ENCODE data around the gene PLCG1. TPM values are rescaled to one million over a fixed set of nuclear protein-coding genes. Genes with fewer than 3 reads are reported as not detected.

Gene PLCG1
- total RNA-seq, 2 donors from 2014 or later, result 185 to 255 TPM

DNA sequence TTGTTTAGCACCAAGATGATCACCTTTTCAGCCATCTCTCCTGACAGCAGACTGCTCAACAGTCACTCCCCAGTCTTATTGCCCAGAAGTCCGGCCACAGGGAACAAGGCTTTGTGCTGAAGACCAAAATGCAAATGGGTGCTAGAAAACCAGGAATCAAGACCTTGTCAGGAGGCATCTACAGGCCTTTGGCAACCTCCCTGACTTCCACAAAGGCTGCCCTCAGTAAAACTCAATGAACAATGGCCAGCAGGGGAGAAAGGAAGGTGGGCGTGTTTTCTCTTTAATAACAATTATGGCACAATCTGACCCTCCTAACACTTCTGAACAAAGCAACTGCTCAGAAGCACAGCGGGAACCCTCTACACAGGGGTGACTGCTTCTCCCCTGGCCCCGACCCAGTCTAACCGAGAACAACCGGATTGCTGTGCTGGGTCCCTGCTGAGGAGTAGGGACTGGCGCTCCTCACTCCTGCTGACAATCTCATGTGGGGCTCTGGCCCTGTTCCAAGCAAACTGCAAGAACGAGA, 41.6 kb downstream of the PLCG1 start:
- TF ChIP-seq CTCF (IDR thresholded peaks at IDR 0.05), result no peak
- Histone ChIP-seq H3K4me3 (no peak overlapping the region), H3K27me3 (replicated peaks; ENCODE audit: insufficient read depth) (no peaks in the 10 kb centered on the region), H3K4me1 (ENCODE audit: control insufficient read depth in 1 of 2, low read depth in 2 of 2) (peaks cover 44 to 59% of the 10 kb centered on the region in 2 donors), H3K27ac (peak overlapping the region; percentile 84 to 95), H3K36me3 (no peaks in the 10 kb centered on the region), H3K9me3 (no peaks in the 10 kb centered on the region)
- ATAC-seq (ENCODE audit: insufficient number of reproducible peaks, low FRiP score, low read depth) (no peak), DNase-seq (ENCODE audit: low spot score) (no peak)

GRCh38 chr20:41179961-41180360, 42.6 kb downstream of the PLCG1 start:
- H3K27me3 ChIP-seq (replicated peaks; ENCODE audit: insufficient read depth), result no peaks in the 10 kb centered on the region
- no peak for TF ChIP-seq CTCF (IDR thresholded peaks at IDR 0.05)
- ATAC-seq (ENCODE audit: insufficient number of reproducible peaks, low FRiP score, low read depth), result no peak
- DNase-seq (ENCODE audit: low spot score), result no peak
- H3K4me3 ChIP-seq, result no peak overlapping the region
- H3K27ac ChIP-seq, result peak overlapping the region; percentile 59 to 95
- H3K9me3 ChIP-seq, result no peaks in the 10 kb centered on the region
- H3K4me1 ChIP-seq (ENCODE audit: control insufficient read depth in 1 of 2, low read depth in 2 of 2), result peaks cover 36 to 52% of the 10 kb centered on the region in 2 donors
- H3K36me3 ChIP-seq, result no peaks in the 10 kb centered on the region

DNA sequence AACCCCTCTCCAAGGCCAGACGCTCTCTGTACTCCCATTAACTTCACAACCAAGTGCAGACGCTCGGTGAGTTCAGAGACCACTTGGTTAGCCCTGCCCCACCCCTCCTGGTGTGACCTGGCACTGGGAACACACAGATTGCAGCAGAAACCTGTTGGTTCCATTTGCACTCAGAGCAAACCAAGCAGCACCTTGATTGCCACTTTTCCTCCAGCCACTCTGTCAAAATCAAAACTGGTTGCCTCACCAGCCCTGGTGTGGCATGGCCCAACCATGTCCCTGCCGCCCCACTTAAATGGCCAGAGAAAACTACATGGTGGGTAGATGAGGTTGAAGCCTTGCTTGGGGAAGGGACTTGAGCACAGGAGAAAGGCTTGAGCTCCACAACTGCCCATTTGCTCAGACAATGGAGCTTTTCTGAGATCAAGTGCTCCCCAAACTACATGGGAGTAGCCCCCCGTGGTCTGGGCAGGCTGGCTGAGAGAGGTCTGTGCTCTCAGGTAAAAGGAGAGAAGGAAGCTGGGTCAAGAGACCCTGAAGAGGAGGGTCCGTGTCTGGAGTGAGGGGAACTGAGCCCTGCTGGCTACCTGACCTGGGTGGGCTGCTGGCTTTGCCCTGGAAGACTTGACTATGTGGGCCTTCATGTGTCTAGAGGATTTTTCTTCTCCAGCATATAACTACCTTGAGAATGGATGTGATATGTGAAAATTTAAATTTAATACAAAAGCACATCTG, 43.4 kb downstream of the PLCG1 start:
- H3K4me1 ChIP-seq (ENCODE audit: control insufficient read depth in 1 of 2, low read depth in 2 of 2), result peaks cover 28 to 52% of the 10 kb centered on the region in 2 donors
- H3K9me3 ChIP-seq, result no peaks in the 10 kb centered on the region
- H3K27me3 ChIP-seq (replicated peaks; ENCODE audit: insufficient read depth), result no peaks in the 10 kb centered on the region
- TF ChIP-seq CTCF (IDR thresholded peaks at IDR 0.05), result no peak
- H3K27ac ChIP-seq, result peak overlapping the region; percentile 12 to 59
- H3K36me3 ChIP-seq, result no peaks in the 10 kb centered on the region
- no peak overlapping the region for H3K4me3 ChIP-seq
- no peak for DNase-seq (ENCODE audit: low spot score)
- ATAC-seq (ENCODE audit: insufficient number of reproducible peaks, low FRiP score, low read depth), result no peak

DNA sequence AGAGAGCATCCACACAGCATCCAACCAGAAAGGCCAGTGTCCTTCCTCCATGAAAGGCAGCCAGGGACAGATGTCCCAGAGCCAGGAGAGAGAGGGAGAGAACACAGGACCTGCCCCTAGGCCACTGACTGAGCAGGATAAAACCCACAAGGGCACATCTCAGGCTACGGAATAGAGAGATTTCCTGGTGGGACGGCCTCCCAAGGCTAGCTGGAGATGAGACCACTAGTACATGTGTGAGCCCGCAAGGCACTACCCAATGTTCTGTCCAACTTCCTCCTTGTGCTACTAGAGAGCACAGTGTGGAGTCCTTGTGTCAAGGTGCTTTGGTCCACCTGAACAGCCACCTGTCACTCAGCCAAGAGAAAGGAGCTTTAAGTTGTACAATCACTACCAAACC, 44.2 kb downstream of the PLCG1 start:
- no peaks in the 10 kb centered on the region for H3K27me3 ChIP-seq (replicated peaks; ENCODE audit: insufficient read depth)
- no peak overlapping the region for H3K4me3 ChIP-seq
- H3K9me3 ChIP-seq, result no peaks in the 10 kb centered on the region
- H3K36me3 ChIP-seq, result no peaks in the 10 kb centered on the region
- no peak overlapping the region for H3K27ac ChIP-seq
- ATAC-seq (ENCODE audit: insufficient number of reproducible peaks, low FRiP score, low read depth) (no peak), DNase-seq (ENCODE audit: low spot score) (no peak)
- peaks cover 20 to 44% of the 10 kb centered on the region in 2 donors for H3K4me1 ChIP-seq (ENCODE audit: control insufficient read depth in 1 of 2, low read depth in 2 of 2)
- TF ChIP-seq CTCF (IDR thresholded peaks at IDR 0.05), result no peak

- no peak overlapping the region for H3K27ac ChIP-seq
- ATAC-seq (ENCODE audit: insufficient number of reproducible peaks, low FRiP score, low read depth) (no peak), DNase-seq (ENCODE audit: low spot score) (no peak)
- peaks cover 11 to 34% of the 10 kb centered on the region in 2 donors for H3K4me1 ChIP-seq (ENCODE audit: control insufficient read depth in 1 of 2, low read depth in 2 of 2)
- TF ChIP-seq CTCF (IDR thresholded peaks at IDR 0.05), result no peak
- H3K4me3 ChIP-seq, result no peak overlapping the region
- H3K27me3 ChIP-seq (replicated peaks; ENCODE audit: insufficient read depth), result no peaks in the 10 kb centered on the region
- H3K9me3 ChIP-seq, result no peaks in the 10 kb centered on the region
- no peaks in the 10 kb centered on the region for H3K36me3 ChIP-seq
Observed at GRCh38 chr20:41182296-41183212, 45.2 kb downstream of the PLCG1 start.

Data from thoracic aorta (tissue), 2 donors.